Measurements from ENCODE around the gene INO80B.
"Not testable (repeated sequence)": the region's sequence is repeated elsewhere in the genome, so short reads cannot be mapped to it uniquely, and the experiment has no call there.

INO80B gene

GRCh38 chr2:74458938-74459363 lies 4.1 kb downstream of the INO80B start:
- H3K4me1 ChIP-seq (ENCODE audit: insufficient read depth, low read length), result peaks cover 10% of the 10 kb centered on the region
- H3K9ac ChIP-seq (ENCODE audit: low read depth, low read length), result peak overlapping the region; percentile 96
- peak overlapping the region; percentile 95 for H3K4me3 ChIP-seq (ENCODE audit: low read length)
- H3K36me3 ChIP-seq (ENCODE audit: insufficient read depth, low read depth, low read length), result peaks cover 18% of the 10 kb centered on the region
- H3K27ac ChIP-seq (ENCODE audit: low read length), result no peak overlapping the region
- no peaks in the 10 kb centered on the region for H3K27me3 ChIP-seq (ENCODE audit: insufficient read depth, low read length)
- no peaks in the 10 kb centered on the region for H3K9me3 ChIP-seq (ENCODE audit: insufficient read depth, low read depth, low read length)

- H3K9me3 ChIP-seq (ENCODE audit: insufficient read depth, low read depth, low read length); H3K9ac ChIP-seq (ENCODE audit: low read depth, low read length); H3K27me3 ChIP-seq (ENCODE audit: insufficient read depth, low read length); H3K27ac ChIP-seq (ENCODE audit: low read length); H3K4me1 ChIP-seq (ENCODE audit: insufficient read depth, low read length): not testable (repeated sequence)
- peak overlapping the region; percentile 95; the same call in 1 of the 2 replicates for H3K4me3 ChIP-seq (ENCODE audit: low read length)
- H3K36me3 ChIP-seq (ENCODE audit: insufficient read depth, low read depth, low read length), result peaks cover 18% of the 10 kb centered on the region
Observed at GRCh38 chr2:74459503-74460118, 4.7 kb downstream of the INO80B start.

GRCh38 chr2:74460187-74460586 lies 5.3 kb downstream of the INO80B start:
- H3K27me3 ChIP-seq (ENCODE audit: insufficient read depth, low read length); H3K9me3 ChIP-seq (ENCODE audit: insufficient read depth, low read depth, low read length); H3K4me3 ChIP-seq (ENCODE audit: low read length); H3K9ac ChIP-seq (ENCODE audit: low read depth, low read length); H3K4me1 ChIP-seq (ENCODE audit: insufficient read depth, low read length); H3K27ac ChIP-seq (ENCODE audit: low read length): not testable (repeated sequence)
- H3K36me3 ChIP-seq (ENCODE audit: insufficient read depth, low read depth, low read length), result peaks cover 18% of the 10 kb centered on the region

- Histone ChIP-seq H3K36me3 (ENCODE audit: insufficient read depth, low read depth, low read length) (peaks cover 18% of the 10 kb centered on the region), H3K27me3 (ENCODE audit: insufficient read depth, low read length) (no peaks in the 10 kb centered on the region), H3K9ac (ENCODE audit: low read depth, low read length) (no peak overlapping the region), H3K27ac (ENCODE audit: low read length) (no peak overlapping the region), H3K9me3 (ENCODE audit: insufficient read depth, low read depth, low read length) (no peaks in the 10 kb centered on the region), H3K4me3 (ENCODE audit: low read length) (no peak overlapping the region), H3K4me1 (ENCODE audit: insufficient read depth, low read length) (peaks cover 3% of the 10 kb centered on the region)
Observed at GRCh38 chr2:74461187-74462053, 6.5 kb downstream of the INO80B start.

- Histone ChIP-seq H3K4me1 (ENCODE audit: insufficient read depth, low read length) (no peaks in the 10 kb centered on the region; the same call in 1 of the 2 replicates), H3K9me3 (ENCODE audit: insufficient read depth, low read depth, low read length) (no peaks in the 10 kb centered on the region), H3K4me3 (ENCODE audit: low read length) (no peak overlapping the region), H3K27me3 (ENCODE audit: insufficient read depth, low read length) (no peaks in the 10 kb centered on the region), H3K27ac (ENCODE audit: low read length) (no peak overlapping the region), H3K9ac (ENCODE audit: low read depth, low read length) (no peak overlapping the region), H3K36me3 (ENCODE audit: insufficient read depth, low read depth, low read length) (peaks cover 18% of the 10 kb centered on the region)
Observed at GRCh38 chr2:74462054-74462785, 7.3 kb downstream of the INO80B start.

GRCh38 chr2:74462786-74463105 lies 7.9 kb downstream of the INO80B start:
- H3K4me3 ChIP-seq (ENCODE audit: low read length), result no peak overlapping the region
- no peak overlapping the region for H3K27ac ChIP-seq (ENCODE audit: low read length)
- no peaks in the 10 kb centered on the region for H3K9me3 ChIP-seq (ENCODE audit: insufficient read depth, low read depth, low read length)
- peaks cover 18% of the 10 kb centered on the region for H3K36me3 ChIP-seq (ENCODE audit: insufficient read depth, low read depth, low read length)
- H3K4me1 ChIP-seq (ENCODE audit: insufficient read depth, low read length), result no peaks in the 10 kb centered on the region; the same call in 1 of the 2 replicates
- no peak overlapping the region for H3K9ac ChIP-seq (ENCODE audit: low read depth, low read length)
- H3K27me3 ChIP-seq (ENCODE audit: insufficient read depth, low read length), result no peaks in the 10 kb centered on the region

- Histone ChIP-seq H3K9me3 (ENCODE audit: insufficient read depth, low read depth, low read length) (no peaks in the 10 kb centered on the region), H3K27me3 (ENCODE audit: insufficient read depth, low read length) (no peaks in the 10 kb centered on the region), H3K4me3 (ENCODE audit: low read length) (peak overlapping the region; percentile 89), H3K4me1 (ENCODE audit: insufficient read depth, low read length) (no peaks in the 10 kb centered on the region; the same call in 1 of the 2 replicates), H3K9ac (ENCODE audit: low read depth, low read length) (peak overlapping the region; percentile 87), H3K27ac (ENCODE audit: low read length) (no peak overlapping the region), H3K36me3 (ENCODE audit: insufficient read depth, low read depth, low read length) (peaks cover 18% of the 10 kb centered on the region)
Observed at GRCh38 chr2:74464406-74464805, 9.5 kb downstream of the INO80B start.

- not testable (repeated sequence) for H3K4me3 ChIP-seq (ENCODE audit: low read length); H3K9me3 ChIP-seq (ENCODE audit: insufficient read depth, low read depth, low read length); H3K27ac ChIP-seq (ENCODE audit: low read length); H3K27me3 ChIP-seq (ENCODE audit: insufficient read depth, low read length); H3K4me1 ChIP-seq (ENCODE audit: insufficient read depth, low read length); H3K9ac ChIP-seq (ENCODE audit: low read depth, low read length)
- H3K36me3 ChIP-seq (ENCODE audit: insufficient read depth, low read depth, low read length), result peaks cover 17% of the 10 kb centered on the region
Observed at GRCh38 chr2:74470742-74471141, 15.9 kb downstream of the INO80B start.

- Histone ChIP-seq H3K36me3 (ENCODE audit: insufficient read depth, low read depth, low read length) (peaks cover 18% of the 10 kb centered on the region), H3K27ac (ENCODE audit: low read length) (no peak overlapping the region), H3K27me3 (ENCODE audit: insufficient read depth, low read length) (no peaks in the 10 kb centered on the region), H3K4me3 (ENCODE audit: low read length) (peak overlapping the region; percentile 97), H3K9me3 (ENCODE audit: insufficient read depth, low read depth, low read length) (no peaks in the 10 kb centered on the region), H3K9ac (ENCODE audit: low read depth, low read length) (peak overlapping the region; percentile 88; the same call in 1 of the 2 replicates), H3K4me1 (ENCODE audit: insufficient read depth, low read length) (no peaks in the 10 kb centered on the region; the same call in 1 of the 2 replicates)
Observed at GRCh38 chr2:74471332-74472065, 16.6 kb downstream of the INO80B start.

GRCh38 chr2:74472086-74472944 lies 17.4 kb downstream of the INO80B start, which contains the start of gene MRPL53:
MRPL53 (minus strand) TSS chr2:74472680; CDS start chr2:74472660, 20 bp downstream.
- no peaks in the 10 kb centered on the region for H3K9me3 ChIP-seq (ENCODE audit: insufficient read depth, low read depth, low read length)
- H3K4me1 ChIP-seq (ENCODE audit: insufficient read depth, low read length), result no peaks in the 10 kb centered on the region; the same call in 1 of the 2 replicates
- H3K27ac ChIP-seq (ENCODE audit: low read length), result peak within 1 kb of the TSS; percentile 59
- H3K36me3 ChIP-seq (ENCODE audit: insufficient read depth, low read depth, low read length), result peaks cover 18% of the 10 kb centered on the region
- peak within 1 kb of the TSS; percentile 88 for H3K9ac ChIP-seq (ENCODE audit: low read depth, low read length)
- peak within 1 kb of the TSS; percentile 97 for H3K4me3 ChIP-seq (ENCODE audit: low read length)
- no peaks in the 10 kb centered on the region for H3K27me3 ChIP-seq (ENCODE audit: insufficient read depth, low read length)
